D721Med (cell line): Measurements from ENCODE around the gene MT1B.

Source experiments
- DNase-seq: peaks from one replicate; pipeline ENCODE4 v3.0.0; 2011; ENCODE audit warnings: low spot score; ENCODE audit not compliant: insufficient read length
- FAIRE-seq: peaks from 2 replicates; lab custom pipeline; 2011; peaks lifted over from hg19 to GRCh38; lab: Jason Lieb, UNC
- CTCF ChIP-seq: IDR thresholded peaks from 2 replicates; pipeline ENCODE4 v1.5.1; 2012; ENCODE audit warnings: mild to moderate bottlenecking, control low read depth; ENCODE audit not compliant: insufficient read depth; ENCODE audit errors: missing control alignments

MT1B gene

GRCh38 chr16:56684256-56684925 lies 32.7 kb downstream of the MT1B start:
- TF ChIP-seq CTCF: no peak
- DNase-seq: no peak
- no peak for FAIRE-seq

- DNase-seq (no peak), FAIRE-seq (no peak)
- no peak for TF ChIP-seq CTCF
These were observed 33.4 kb downstream of the MT1B start for GRCh38 chr16:56684926-56685590.

GRCh38 chr16:56686758-56687157 lies 35.1 kb downstream of the MT1B start:
- TF ChIP-seq CTCF: no peak
- FAIRE-seq (no peak), DNase-seq (no peak)

- no peak for FAIRE-seq
- no peak for DNase-seq
- TF ChIP-seq CTCF: no peak
These were observed 37.1 kb downstream of the MT1B start for GRCh38 chr16:56688762-56689161.

GRCh38 chr16:56689171-56689570 lies 37.5 kb downstream of the MT1B start:
- TF ChIP-seq CTCF: no peak
- FAIRE-seq (no peak), DNase-seq (no peak)

GRCh38 chr16:56690420-56691122 lies 38.9 kb downstream of the MT1B start:
- FAIRE-seq: no peak

More at GRCh38 chr16:56690420-56691122, 38.9 kb downstream of the MT1B start:
- no peak for DNase-seq
- TF ChIP-seq CTCF: no peak
